K562 (cell line): ENCODE results near the gene CNOT10. TPM values are rescaled to one million over a fixed set of nuclear protein-coding genes. Genes with fewer than 3 reads are reported as not detected.

ENCODE experiments used
- ATAC-seq: fragments of 200-7000 bp; cut with Tn5 transposase; 3 replicates; pipeline ENCODE4 v1.9.1; 2020; ENCODE audit warnings: moderate library complexity
- BruUV-seq: library from RNA; stranded (reverse); fragments of 400-500 nt; replicated peaks from 2 replicates; lab custom pipeline; 2021; lab: Mats Ljungman, UMichigan
- CTCF ChIA-PET: fragments of 300-600 bp; formaldehyde crosslinking; extraction: SDS; loops from one replicate; lab custom pipeline; 2021; ENCODE audit warnings: low intra/inter-chr PET ratio; lab: Yijun Ruan, JAX
- POLR2A ChIA-PET: fragments of 300-600, 350-650 bp; sonication (Branson Sonifier 250); formaldehyde crosslinking; extraction: SDS; loops from one replicate; lab custom pipeline; 2021; ENCODE audit warnings: antibody characterized with exemption, inconsistent platforms; lab: Yijun Ruan, JAX
- DNase-seq, 4 experiments: peaks; one replicate each; pipeline versions ENCODE4 v3.0.0 to v3.0.0-alpha.2; 2011 to 2018; ENCODE audit warnings: low spot score in 3 of 4, mixed read lengths in 3 of 4; ENCODE audit errors: extremely low read depth in 1 of 4
- FAIRE-seq: peaks from 2 replicates; lab custom pipeline; 2011; peaks lifted over from hg19 to GRCh38; lab: Jason Lieb, UNC
- H2AFZ ChIP-seq: 2 replicates; pipeline ENCODE4 v1.6.0; 2011; ENCODE audit warnings: low read depth, low read length, control low read depth, inconsistent platforms
- H3K27ac ChIP-seq: fragments of 200-600 bp; 3 replicates; pipeline ENCODE4 v1.8.0; 2011; ENCODE audit warnings: low read depth, mild to moderate bottlenecking, control low read depth, inconsistent platforms, low read length, moderate library complexity, mixed read lengths; ENCODE audit errors: extremely low read depth
- H3K27me3 ChIP-seq, 2 experiments: fragments of 300-600 bp in 1 of 2; 2 replicates in 1 of 2; 3 replicates in 1 of 2; pipeline versions ENCODE4 v1.6.0 to v1.8.0; 2011; ENCODE audit warnings: inconsistent platforms in 2 of 2, low read length in 2 of 2, mild to moderate bottlenecking in 1 of 2, mixed read lengths in 1 of 2, moderate library complexity in 1 of 2; ENCODE audit not compliant: control insufficient read depth in 2 of 2, insufficient read depth in 2 of 2
- H3K36me3 ChIP-seq: fragments of 300-600 bp; 3 replicates; pipeline ENCODE4 v1.8.0; 2011; ENCODE audit warnings: mild to moderate bottlenecking, low read length, inconsistent platforms; ENCODE audit not compliant: control insufficient read depth, insufficient read depth
- H3K4me1 ChIP-seq, 2 experiments: fragments of 200-600 bp in 1 of 2; replicated peaks in 1 of 2; 2 replicates in 1 of 2; 3 replicates in 1 of 2; pipeline versions ENCODE4 v1.5.1 to v1.8.0; 2011; ENCODE audit warnings: inconsistent platforms in 2 of 2, low read length in 2 of 2, mild to moderate bottlenecking in 1 of 2, mixed read lengths in 1 of 2, moderate library complexity in 1 of 2; ENCODE audit not compliant: control insufficient read depth in 2 of 2, insufficient read depth in 2 of 2
- H3K4me2 ChIP-seq: 2 replicates; pipeline ENCODE4 v1.6.1; 2011; ENCODE audit warnings: low read length, control low read depth, inconsistent platforms, mixed read lengths; ENCODE audit not compliant: insufficient read depth
- H3K4me3 ChIP-seq: fragments of 200-600 bp; sonication (generic), shearing (Covaris generic); 2 replicates; pipeline ENCODE4 v1.5.1; 2016; ENCODE audit warnings: control low read depth, inconsistent platforms
- H3K79me2 ChIP-seq: fragments of 200-600 bp; 3 replicates; pipeline ENCODE4 v1.8.0; 2011; ENCODE audit warnings: low read length, inconsistent platforms; ENCODE audit not compliant: control insufficient read depth, insufficient read depth
- H3K9ac ChIP-seq, 2 experiments: 2 replicates each; pipeline versions ENCODE4 v1.6.0 to v1.6.1; 2011; ENCODE audit warnings: low read depth in 2 of 2, low read length in 2 of 2, control low read depth in 1 of 2, inconsistent platforms in 1 of 2, mild to moderate bottlenecking in 1 of 2, mixed read lengths in 1 of 2; ENCODE audit not compliant: insufficient read depth in 1 of 2
- H3K9me1 ChIP-seq: one replicate; pipeline ENCODE4 v1.6.0; 2011; ENCODE audit warnings: inconsistent platforms, mild to moderate bottlenecking, low read length, moderate library complexity; ENCODE audit not compliant: control insufficient read depth, insufficient read depth
- H3K9me3 ChIP-seq: replicated peaks from 2 replicates; pipeline ENCODE4 v1.5.1; 2011; ENCODE audit warnings: low read depth, low read length, inconsistent platforms; ENCODE audit not compliant: control insufficient read depth, insufficient read depth
- H4K20me1 ChIP-seq: replicated peaks from 2 replicates; pipeline ENCODE4 v1.6.1; 2011; ENCODE audit warnings: low read length, inconsistent platforms, mixed read lengths; ENCODE audit not compliant: control insufficient read depth, insufficient read depth
- DIDO1 ChIP-seq: fragments of 450-650 bp; IDR thresholded peaks from 2 replicates; pipeline ENCODE4 v1.6.1; 2016; ENCODE audit warnings: low read depth, missing biosample characterization, missing genetic modification characterization
- ESRRA ChIP-seq: fragments of 450-650 bp; IDR thresholded peaks from 2 replicates; pipeline ENCODE4 v1.6.1; 2014; ENCODE audit warnings: low read depth, mild to moderate bottlenecking, moderate library complexity, borderline replicate concordance
- HNRNPH1 ChIP-seq: fragments of 200-400 bp; formaldehyde crosslinking; optimal IDR thresholded peaks from 2 replicates; pipeline ENCODE3; 2017; ENCODE audit warnings: low read depth, mild to moderate bottlenecking, low read length, moderate library complexity
- HNRNPUL1 ChIP-seq: fragments of 200-400 bp; formaldehyde crosslinking; IDR thresholded peaks from 2 replicates; pipeline ENCODE4 v1.6.1; 2017; ENCODE audit warnings: low read length
- MTA1 ChIP-seq: fragments of 450-650 bp; IDR thresholded peaks from 2 replicates; pipeline ENCODE4 v1.6.1; 2017; ENCODE audit warnings: borderline replicate concordance
- MXD1 ChIP-seq: fragments of 250-450 bp; sonication (Bioruptor Pico); IDR thresholded peaks from 2 replicates; pipeline ENCODE4 v1.8.0; 2021; ENCODE audit warnings: borderline replicate concordance, mild to moderate bottlenecking, moderate library complexity; ENCODE audit not compliant: poor library complexity, severe bottlenecking
- SMAD3 ChIP-seq: fragments of 450-650 bp; formaldehyde crosslinking; conservative IDR thresholded peaks from 2 replicates; pipeline ENCODE4 v1.4.0; 2020; ENCODE audit warnings: mild to moderate bottlenecking
- SMARCE1 ChIP-seq: fragments of 450-650 bp; IDR thresholded peaks from 2 replicates; pipeline ENCODE4 v1.7.1; 2016; ENCODE audit warnings: mild to moderate bottlenecking
- THRAP3 ChIP-seq: fragments of 450-650 bp; IDR thresholded peaks from 2 replicates; pipeline ENCODE4 v1.6.1; 2016; ENCODE audit warnings: mild to moderate bottlenecking, inconsistent platforms, borderline replicate concordance
- ZNF23 ChIP-seq: fragments of 250-450 bp; sonication (Bioruptor Pico); IDR thresholded peaks from 2 replicates; pipeline ENCODE4 v1.4.0; 2020; ENCODE audit warnings: mild to moderate bottlenecking
- ZNF592 ChIP-seq: fragments of 450-650 bp; IDR thresholded peaks from 2 replicates; pipeline ENCODE4 v1.6.1; 2017; ENCODE audit warnings: antibody characterized with exemption, mild to moderate bottlenecking
- ZNF644 ChIP-seq: fragments of 200-800 bp; sonication (Bioruptor generic); IDR thresholded peaks from 2 replicates; pipeline ENCODE4 v1.6.1; 2016; ENCODE audit warnings: low read depth, missing genetic modification characterization, missing compliant biosample characterization
- ZNF699 ChIP-seq: fragments of 250-450 bp; sonication (Bioruptor Pico); IDR thresholded peaks from 2 replicates; pipeline ENCODE4 v1.8.0; 2021; ENCODE audit warnings: mild to moderate bottlenecking, moderate library complexity; ENCODE audit not compliant: insufficient replicate concordance
- WGBS: fragments of 100-300 bp; shearing (Covaris generic); methylation state at CpG from one replicate; pipeline ENCODE4 v1.1.6; 2016; ENCODE audit warnings: low coverage, mixed read lengths; ENCODE audit not compliant: insufficient coverage; ENCODE audit errors: missing lambda C conversion rate; 5-methylcytosine and 5-hydroxymethylcytosine counted together
- in situ Hi-C: fragments of 300-500 bp; cut with MboI; formaldehyde crosslinking; loops from 4 replicates; pipeline ENCODE4 v1.15.0; 2018; ENCODE audit warnings: inconsistent platforms, mixed read lengths
- intact Hi-C: fragments of 100-400 bp; cut with micrococcal nuclease; formaldehyde crosslinking; loops from 2 replicates; pipeline ENCODE4 v1.14.2; 2022
- polyA plus RNA-seq, 8 experiments: library from polyadenylated mRNA; depleted of rRNA in 4 of 8; stranded (reverse) in 5 of 8; unstranded in 3 of 8; fragments of >200 nt; fragmentation: Nextera tagmentation in 2 of 8; fragmentation: Illumina TruSeq in 1 of 8; extraction: Ambion mirVana in 2 of 8; extraction: Trizol in 1 of 8; gene quantifications; 2 replicates each; pipeline versions ENCODE4 v1.2.1 to v1.2.3, GENCODE V29; 2011 to 2014; ENCODE audit warnings: inconsistent platforms in 1 of 8, missing spikeins in 1 of 8
- total RNA-seq, 7 experiments: library from RNA; depleted of rRNA in 6 of 7; stranded (reverse); fragments of >200 nt in 6 of 7; fragmentation: Illumina TruSeq in 2 of 7; extraction: Trizol in 2 of 7; gene quantifications; 2 replicates each; pipeline versions ENCODE4 v1.2.1 to v1.2.3, GENCODE V29; 2011 to 2021; ENCODE audit warnings: low replicate concordance in 1 of 7

CNOT10 gene
- total and polyA plus RNA-seq, 9 of the 15 experiments (the other 6 are each of a cell fraction or from before 2014, with no cell fraction given) = 35.7 to 114 (median 81.9) TPM

- no TSS peak for BruUV-seq
- ATAC-seq (no peak), DNase-seq (no peak), FAIRE-seq (peak; percentile 23)
- Histone ChIP-seq H3K36me3 (no peaks in the 10 kb centered on the region), H3K9me3 (peaks cover 10% of the 10 kb centered on the region), H3K27me3 (peaks cover 52 to 66% of the 10 kb centered on the region in 2 experiments), H3K4me1 (peaks cover 0 to 15% of the 10 kb centered on the region in 2 experiments; a peak in 2 of 5 replicates), H4K20me1 (no peaks in the 10 kb centered on the region), H3K4me2 (no peak overlapping the region), H3K27ac (no peak overlapping the region), H3K79me2 (no peaks in the 10 kb centered on the region), H2AFZ (no peak overlapping the region), H3K9ac (no peak overlapping the region)
- intact Hi-C loops = no loop called here
- in situ Hi-C loops = no loop called here
- 13% methylated on average over 41 of the region's 41 CpGs for WGBS
- TF ChIP-seq SMARCE1 = no peak
- TF ChIP-seq SMAD3 (CRISPR knock-in tag) = no peak
- no peak for TF ChIP-seq ZNF592
- no peak for TF ChIP-seq ZNF699
- no peak for TF ChIP-seq THRAP3
- no peak for TF ChIP-seq ZNF23 (CRISPR knock-in tag)
- no peak for TF ChIP-seq HNRNPH1
- TF ChIP-seq MTA1 = no peak
- TF ChIP-seq MXD1 (CRISPR knock-in tag) = no peak
- TF ChIP-seq DIDO1 (tag) = no peak
- no peak for TF ChIP-seq ZNF644 (tag)
- TF ChIP-seq ESRRA = no peak
- TF ChIP-seq HNRNPUL1 = no peak
- TF ChIP-seq, all 486 proteins: peak for 0
- H3K4me3 ChIP-seq = no peak overlapping the region
- POLR2A ChIA-PET = interaction anchor here (0.6 to 1.9 kb wide), 3 partner anchors 14 to 39 kb away, joined by 3 to 7 read pairs (median 6); no protein-coding TSS in a partner anchor
- CTCF ChIA-PET = no interaction called here
- H3K9me1 ChIP-seq = no peaks in the 10 kb centered on the region
Observed at GRCh38 chr3:32819551-32820348, 134.8 kb downstream of the CNOT10 start.
